Adrenal gland (tissue), 5 donors: ENCODE results near the gene TDRD3.

Source experiments
- CTCF ChIP-seq, 6 experiments: fragments of 450-650 bp in 4 of 6; fragments of 200-600 bp in 2 of 6; sonication (generic) in 1 of 6; IDR thresholded peaks; 1 replicate in 5 of 6; 2 replicates in 1 of 6; pipeline versions ENCODE4 v1.5.1 to v1.8.0; 2016 to 2021; ENCODE audit warnings: antibody characterized with exemption in 6 of 6, mild to moderate bottlenecking in 2 of 6, moderate library complexity in 1 of 6
- POLR2A ChIP-seq, 2 donors: fragments of 450-650 bp; IDR thresholded peaks; one replicate each; pipeline ENCODE4 v1.6.1; 2017; ENCODE audit warnings: antibody characterized with exemption in 2 of 2, mild to moderate bottlenecking in 2 of 2, moderate library complexity in 1 of 2
- donor health status: DM: no; HTN: no; CAD: no.

- TF ChIP-seq POLR2A (IDR thresholded peaks at IDR 0.05) (no peak), CTCF (IDR thresholded peaks at IDR 0.05) (no peak)
Observed at GRCh38 chr13:60356970-60357369, 40.0 kb upstream of the TDRD3 start.
